Stimulated activated CD8-positive, alpha-beta memory T cell treated with anti-CD3 and anti-CD28 coated beads, Interleukin-12 subunit alpha, Interleukin-12 subunit beta, amount 100 ng/mL, for 24 hours (primary cell): Measurements from ENCODE around the gene MTHFD1.
A peak's percentile ranks its signal among the peaks of the same experiment; 100 is the strongest.

Experiments
- DNase-seq: peaks from one replicate; pipeline ENCODE4 v3.0.0-alpha.2; 2020; ENCODE audit errors: extremely low read depth

Gene MTHFD1

GRCh38 chr14:64447876-64448670 lies 59.9 kb downstream of the MTHFD1 start:
- no peak for DNase-seq

GRCh38 chr14:64450255-64450654 lies 62.1 kb downstream of the MTHFD1 start:
- no peak for DNase-seq

GRCh38 chr14:64454671-64455070 lies 66.5 kb downstream of the MTHFD1 start:
- DNase-seq = no peak

- no peak for DNase-seq
These were observed 71.4 kb downstream of the MTHFD1 start for GRCh38 chr14:64459405-64460136.

- no peak for DNase-seq
These were observed 73.1 kb downstream of the MTHFD1 start for GRCh38 chr14:64461221-64461620.

- no peak for DNase-seq
These were observed 75.0 kb downstream of the MTHFD1 start for GRCh38 chr14:64463195-64463594.

- DNase-seq = no peak
These were observed 75.7 kb downstream of the MTHFD1 start for GRCh38 chr14:64463873-64464272.

- no peak for DNase-seq
These were observed 76.5 kb downstream of the MTHFD1 start for GRCh38 chr14:64464651-64465050.

- DNase-seq = peak; percentile 25
These were observed 77.2 kb downstream of the MTHFD1 start, which contains the start of gene AKAP5 for GRCh38 chr14:64465191-64465822. AKAP5 (plus strand) TSS chr14:64465499; CDS start chr14:64468395, 2,896 bp downstream.

- no peak for DNase-seq
These were observed 77.8 kb downstream of the MTHFD1 start for GRCh38 chr14:64465831-64466554.

GRCh38 chr14:64467101-64467500 lies 78.9 kb downstream of the MTHFD1 start:
- DNase-seq = no peak

GRCh38 chr14:64467566-64467965 lies 79.4 kb downstream of the MTHFD1 start:
- no peak for DNase-seq

GRCh38 chr14:64468451-64468850 lies 80.3 kb downstream of the MTHFD1 start:
- DNase-seq = no peak

GRCh38 chr14:64474041-64474440 lies 85.9 kb downstream of the MTHFD1 start:
- no peak for DNase-seq

GRCh38 chr14:64474698-64475097 lies 86.5 kb downstream of the MTHFD1 start:
- no peak for DNase-seq

GRCh38 chr14:64475585-64476273 lies 87.6 kb downstream of the MTHFD1 start:
- no peak for DNase-seq

GRCh38 chr14:64476438-64476837 lies 88.3 kb downstream of the MTHFD1 start:
- no peak for DNase-seq

GRCh38 chr14:64478634-64479250 lies 90.6 kb downstream of the MTHFD1 start:
- no peak for DNase-seq

- no peak for DNase-seq
These were observed 100.5 kb downstream of the MTHFD1 start for GRCh38 chr14:64488590-64489099.

- DNase-seq = no peak
These were observed 103.5 kb downstream of the MTHFD1 start for GRCh38 chr14:64491637-64492036.

- DNase-seq = no peak
These were observed 105.3 kb downstream of the MTHFD1 start for GRCh38 chr14:64493455-64493854.
